Measurements from ENCODE around the gene TFR2. TPM values are rescaled to one million over a fixed set of nuclear protein-coding genes. Genes with fewer than 3 reads are reported as not detected.

The TFR2 gene
- total RNA-seq, 4 donors from 2014 or later = 0.17 to 0.32 TPM; not detected in 2

DNA sequence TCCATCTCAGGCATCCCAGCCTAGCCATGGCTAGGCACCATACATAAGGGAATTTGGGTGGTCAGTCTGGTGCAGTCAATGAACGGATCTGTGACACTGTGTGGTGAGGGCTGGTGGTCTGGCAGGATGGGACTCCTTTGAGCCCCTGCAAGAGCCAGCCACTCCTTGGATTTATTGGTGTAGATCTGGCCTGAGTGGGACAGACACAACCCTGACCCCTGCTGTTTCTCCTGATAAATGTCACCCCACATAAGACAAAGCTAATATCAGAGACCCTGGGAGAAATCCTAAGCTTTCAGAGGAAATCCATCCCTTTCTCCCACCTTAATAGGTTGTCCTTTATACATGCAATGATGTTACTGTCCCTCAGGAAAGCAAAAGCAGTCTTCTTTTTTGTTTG is 52.9 kb downstream of the TFR2 start:
- intact Hi-C loops (cut with DNase I) = no loop called here

DNA sequence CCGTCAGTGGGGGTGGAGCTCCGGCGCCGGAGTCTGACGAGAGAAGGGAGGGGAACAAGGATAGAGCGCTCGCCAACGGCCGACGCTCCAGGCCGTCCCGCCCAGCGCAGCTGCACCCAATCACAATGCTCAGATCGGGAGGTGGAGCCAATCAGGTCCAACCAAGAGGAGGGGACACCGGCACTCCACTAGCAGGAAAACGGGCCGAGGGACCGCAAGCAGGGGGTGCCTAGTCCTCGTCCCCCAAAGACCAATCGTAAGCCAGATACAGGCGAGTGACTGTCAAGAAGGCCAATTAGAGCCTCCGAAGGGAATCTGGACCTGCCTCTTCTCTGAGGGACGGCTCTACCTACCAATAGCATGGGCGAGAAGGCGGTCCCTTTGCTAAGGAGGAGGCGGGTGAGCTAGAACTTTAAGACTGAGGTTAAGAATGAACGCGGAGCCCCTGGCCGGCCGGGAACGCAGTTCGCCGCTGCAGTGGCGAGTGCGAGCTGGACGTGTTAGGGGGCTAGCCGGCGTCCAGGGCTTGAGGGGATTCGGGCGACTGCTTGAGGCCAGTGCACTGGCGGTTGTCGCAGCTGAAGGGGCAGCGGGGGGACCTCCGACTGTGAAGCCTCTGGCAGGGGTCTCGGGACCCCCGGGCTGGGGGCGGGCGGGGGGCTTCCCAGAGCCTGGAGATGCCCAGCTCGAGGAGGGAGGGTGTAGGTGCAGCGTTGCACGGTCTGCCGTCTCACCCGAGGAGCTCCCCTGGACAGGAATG is 54.9 kb downstream of the TFR2 start, which contains the start of gene FBXO24:
FBXO24 (plus strand) TSS at position 63 of the 760 bp plus-strand sequence; CDS start at position 361, 298 bp downstream.
- DNase-seq (ENCODE audit: extremely low spot score) = peak; percentile 100
- Histone ChIP-seq H3K9me3 (no peaks in the 10 kb centered on the region), H3K27me3 (peaks cover 0 to 14% (median 0%) of the 10 kb centered on the region in 4 donors), H3K4me3 (peak within 1 kb of the TSS; percentile 87 to 100 (median 94)), H3K27ac (replicated peaks in 1 of 4) (peak within 1 kb of the TSS; percentile 90 to 96 (median 94)), H3K4me1 (peaks cover 36 to 63% (median 49%) of the 10 kb centered on the region in 4 donors), H3K36me3 (peaks cover 9 to 17% (median 13%) of the 10 kb centered on the region in 4 donors)
- intact Hi-C loops (cut with DNase I) = loop anchor here (2.0 kb wide), 1 partner anchor 16 kb away; the partner anchor contains the start of gene PCOLCE
- 0% methylated on average over 13 of the region's 53 CpGs for WGBS
- TF ChIP-seq EP300 (IDR thresholded peaks at IDR 0.05) (no peak), POLR2AphosphoS5 (IDR thresholded peaks at IDR 0.05) (no peak), POLR2A (IDR thresholded peaks at IDR 0.05; ENCODE audit: low read depth) (no peak)
- TF ChIP-seq, protein P1, sequence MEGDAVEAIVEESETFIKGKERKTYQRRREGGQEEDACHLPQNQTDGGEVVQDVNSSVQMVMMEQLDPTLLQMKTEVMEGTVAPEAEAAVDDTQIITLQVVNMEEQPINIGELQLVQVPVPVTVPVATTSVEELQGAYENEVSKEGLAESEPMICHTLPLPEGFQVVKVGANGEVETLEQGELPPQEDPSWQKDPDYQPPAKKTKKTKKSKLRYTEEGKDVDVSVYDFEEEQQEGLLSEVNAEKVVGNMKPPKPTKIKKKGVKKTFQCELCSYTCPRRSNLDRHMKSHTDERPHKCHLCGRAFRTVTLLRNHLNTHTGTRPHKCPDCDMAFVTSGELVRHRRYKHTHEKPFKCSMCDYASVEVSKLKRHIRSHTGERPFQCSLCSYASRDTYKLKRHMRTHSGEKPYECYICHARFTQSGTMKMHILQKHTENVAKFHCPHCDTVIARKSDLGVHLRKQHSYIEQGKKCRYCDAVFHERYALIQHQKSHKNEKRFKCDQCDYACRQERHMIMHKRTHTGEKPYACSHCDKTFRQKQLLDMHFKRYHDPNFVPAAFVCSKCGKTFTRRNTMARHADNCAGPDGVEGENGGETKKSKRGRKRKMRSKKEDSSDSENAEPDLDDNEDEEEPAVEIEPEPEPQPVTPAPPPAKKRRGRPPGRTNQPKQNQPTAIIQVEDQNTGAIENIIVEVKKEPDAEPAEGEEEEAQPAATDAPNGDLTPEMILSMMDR (IDR thresholded peaks at IDR 0.05) = no peak

More for the DNA sequence above, 52.9 kb downstream of the TFR2 start:
- H3K36me3 ChIP-seq = peaks cover 0 to under 1% (median 0%) of the 10 kb centered on the region in 4 donors
- H3K9me3 ChIP-seq = no peaks in the 10 kb centered on the region
- no peak for DNase-seq (ENCODE audit: extremely low spot score)
- TF ChIP-seq, protein P1 (IDR thresholded peaks at IDR 0.05) = peak in 2 of 3 experiments; percentile 18 to 31
- TF ChIP-seq EP300 (IDR thresholded peaks at IDR 0.05) = no peak
- peaks cover 27 to 46% (median 33%) of the 10 kb centered on the region in 4 donors for H3K4me1 ChIP-seq
- no peak overlapping the region for H3K27ac ChIP-seq (replicated peaks in 1 of 4)
- WGBS = 100% methylated on average over 1 of the region's 1 CpG
- peaks cover 0 to 19% (median 0%) of the 10 kb centered on the region in 4 donors for H3K27me3 ChIP-seq
- no peak overlapping the region for H3K4me3 ChIP-seq

DNA sequence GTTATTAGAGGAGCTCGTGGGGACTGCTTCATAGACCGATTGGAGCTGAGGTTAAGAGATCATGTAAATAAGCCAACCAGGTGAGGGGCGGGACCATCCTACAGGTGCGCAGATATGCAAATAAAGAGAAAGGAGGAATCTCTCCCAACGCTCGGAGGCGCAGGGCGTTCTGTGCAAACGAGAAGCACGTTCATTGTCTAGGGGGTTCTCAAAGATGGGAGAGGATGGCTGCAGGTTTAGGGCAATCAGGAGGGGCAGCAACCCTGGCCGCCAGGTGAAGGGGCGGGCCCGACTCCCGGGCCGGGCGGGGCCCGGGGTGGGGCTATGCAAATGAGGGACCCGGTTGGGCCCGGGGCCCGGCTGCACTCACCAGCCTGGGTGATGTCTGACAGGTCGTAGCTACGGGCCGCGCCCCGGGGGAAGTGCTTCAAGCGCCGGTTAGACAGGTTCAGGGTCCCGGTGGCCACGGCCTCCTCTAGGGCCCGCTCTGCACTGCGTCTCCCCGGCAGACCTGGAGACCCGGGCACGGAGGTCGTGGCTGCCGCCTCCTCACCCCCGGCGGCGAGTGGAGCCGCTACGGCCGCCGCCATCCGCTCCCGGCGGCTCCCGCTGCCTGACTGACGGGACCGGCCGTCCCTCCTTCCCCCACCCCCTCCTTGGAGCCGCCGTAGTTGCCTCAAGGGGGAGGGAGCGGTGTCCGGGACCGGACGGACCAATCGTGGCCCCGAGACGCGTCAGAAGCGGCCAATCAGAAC is 55.7 kb downstream of the TFR2 start, which contains the start of gene LRCH4:
LRCH4 (minus strand) TSS at position 619 of the 755 bp plus-strand sequence; CDS start at position 590, 29 bp downstream.
- Histone ChIP-seq H3K9me3 (no peaks in the 10 kb centered on the region), H3K4me1 (peaks cover 36 to 61% (median 49%) of the 10 kb centered on the region in 4 donors), H3K36me3 (peaks cover 17 to 25% (median 20%) of the 10 kb centered on the region in 4 donors), H3K27ac (replicated peaks in 1 of 4) (peak within 1 kb of the TSS; percentile 90 to 96 (median 94)), H3K27me3 (peaks cover 0 to 8% (median 0%) of the 10 kb centered on the region in 4 donors), H3K4me3 (peak within 1 kb of the TSS; percentile 87 to 100 (median 94))
- WGBS = 0% methylated on average over 14 of the region's 61 CpGs
- TF ChIP-seq EP300 (IDR thresholded peaks at IDR 0.05) (no peak), POLR2AphosphoS5 (IDR thresholded peaks at IDR 0.05) (peak; percentile 97 to 100), POLR2A (IDR thresholded peaks at IDR 0.05; ENCODE audit: low read depth) (peak; percentile 98)
- intact Hi-C loops (cut with DNase I) = loop anchor here (2.0 kb wide), 1 partner anchor 17 kb away; the partner anchor contains the start of gene PCOLCE
- DNase-seq (ENCODE audit: extremely low spot score) = no peak

DNA sequence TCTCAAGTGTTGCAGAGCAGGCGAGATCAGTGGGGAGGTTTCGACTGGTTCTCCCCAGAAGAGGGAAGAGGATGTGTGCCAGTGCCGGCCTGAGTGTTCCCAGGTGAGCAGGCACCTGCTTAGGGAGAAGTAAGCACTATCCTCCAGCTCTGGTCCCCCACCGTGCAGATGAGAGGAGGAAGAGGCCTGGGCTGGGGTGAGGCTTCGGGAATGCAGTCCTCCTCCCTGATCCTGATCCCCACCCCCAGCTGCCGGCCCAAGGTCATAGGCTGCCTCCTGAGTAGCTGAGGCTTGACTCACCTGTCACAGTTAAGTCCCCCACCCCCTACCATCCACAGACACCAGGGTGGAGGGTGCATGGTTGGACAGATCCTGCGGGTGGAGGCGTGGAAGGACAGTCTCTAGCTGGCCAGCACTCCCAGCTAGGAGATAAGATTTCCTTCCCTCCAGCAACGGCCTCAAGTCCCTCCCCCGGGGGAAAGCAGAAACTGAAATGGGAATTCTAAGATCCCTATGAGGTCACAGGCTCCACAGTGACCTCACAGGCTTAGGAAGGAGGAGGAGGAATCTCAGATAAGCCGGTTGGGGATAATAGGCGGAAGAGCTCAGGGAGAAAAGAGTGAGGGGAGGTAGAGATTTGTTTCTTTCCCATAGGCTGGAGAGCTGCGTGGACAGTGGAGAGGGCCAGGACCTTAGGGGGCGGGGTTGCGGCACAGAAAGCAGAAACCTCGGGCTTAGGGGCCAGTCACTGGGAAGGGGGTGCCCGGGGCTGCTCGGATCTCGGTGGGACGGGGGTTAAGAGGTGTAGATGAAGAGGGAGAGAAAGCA is 56.5 kb downstream of the TFR2 start:
- no peaks in the 10 kb centered on the region for H3K27me3 ChIP-seq
- peak overlapping the region; percentile 89 to 96 (median 92) for H3K27ac ChIP-seq (replicated peaks in 1 of 4)
- H3K4me1 ChIP-seq = peaks cover 36 to 55% (median 46%) of the 10 kb centered on the region in 4 donors
- H3K9me3 ChIP-seq = no peaks in the 10 kb centered on the region
- intact Hi-C loops (cut with DNase I) = no loop called here
- no peak for DNase-seq (ENCODE audit: extremely low spot score)
- peaks cover 20 to 30% (median 28%) of the 10 kb centered on the region in 4 donors for H3K36me3 ChIP-seq
- no peak for TF ChIP-seq EP300 (IDR thresholded peaks at IDR 0.05)
- TF ChIP-seq, protein P1 (IDR thresholded peaks at IDR 0.05) = no peak
- no peak for TF ChIP-seq POLR2AphosphoS5 (IDR thresholded peaks at IDR 0.05)
- TF ChIP-seq POLR2A (IDR thresholded peaks at IDR 0.05; ENCODE audit: low read depth) = no peak
- WGBS = 7% methylated on average over 20 of the region's 20 CpGs
- peak overlapping the region; percentile 87 to 100 (median 94) for H3K4me3 ChIP-seq
